WI38 (cell line): ENCODE data around the gene HOXD8.

Source experiments
- H3K4me3 ChIP-seq: 2 replicates; pipeline ENCODE4 v1.5.1; 2011; ENCODE audit warnings: low read depth, mild to moderate bottlenecking, control low read depth, low read length
- CTCF ChIP-seq: IDR thresholded peaks from 2 replicates; pipeline ENCODE4 v1.5.1; 2012; ENCODE audit warnings: low read depth, mild to moderate bottlenecking, control low read depth, low read length

The HOXD8 gene

GRCh38 chr2:176111309-176111663, 18.2 kb upstream of the HOXD8 start:
- peak; percentile 73 for TF ChIP-seq CTCF
- H3K4me3 ChIP-seq, result no peak overlapping the region

- no peak overlapping the region for H3K4me3 ChIP-seq
- TF ChIP-seq CTCF, result no peak
Measured at GRCh38 chr2:176111846-176112374, 17.6 kb upstream of the HOXD8 start.

- H3K4me3 ChIP-seq, result no peak overlapping the region
- no peak for TF ChIP-seq CTCF
Measured at GRCh38 chr2:176112375-176113302, 16.9 kb upstream of the HOXD8 start.

- no peak overlapping the region for H3K4me3 ChIP-seq
Measured at GRCh38 chr2:176114120-176114929, 15.2 kb upstream of the HOXD8 start.

GRCh38 chr2:176114930-176115625, 14.4 kb upstream of the HOXD8 start:
- H3K4me3 ChIP-seq, result no peak overlapping the region
- no peak for TF ChIP-seq CTCF

More at GRCh38 chr2:176114120-176114929, 15.2 kb upstream of the HOXD8 start:
- no peak for TF ChIP-seq CTCF

- no peak within 1 kb of the TSS for H3K4me3 ChIP-seq
- no peak for TF ChIP-seq CTCF
Measured at GRCh38 chr2:176115883-176116813, 13.4 kb upstream of the HOXD8 start, which contains the start of gene HOXD10. HOXD10 (plus strand) TSS chr2:176116778; CDS start chr2:176116834, 56 bp downstream.
